K562 (cell line): ENCODE data around the gene NHS. TPM values are rescaled to one million over a fixed set of nuclear protein-coding genes. Genes with fewer than 3 reads are reported as not detected.

Experiments
- ATAC-seq: fragments of 200-7000 bp; cut with Tn5 transposase; 3 replicates; pipeline ENCODE4 v1.9.1; 2020; ENCODE audit warnings: moderate library complexity
- BruUV-seq: library from RNA; stranded (reverse); fragments of 400-500 nt; replicated peaks from 2 replicates; lab custom pipeline; 2021; lab: Mats Ljungman, UMichigan
- CTCF ChIA-PET: fragments of 300-600 bp; formaldehyde crosslinking; extraction: SDS; loops from one replicate; lab custom pipeline; 2021; ENCODE audit warnings: low intra/inter-chr PET ratio; lab: Yijun Ruan, JAX
- POLR2A ChIA-PET: fragments of 300-600, 350-650 bp; sonication (Branson Sonifier 250); formaldehyde crosslinking; extraction: SDS; loops from one replicate; lab custom pipeline; 2021; ENCODE audit warnings: antibody characterized with exemption, inconsistent platforms; lab: Yijun Ruan, JAX
- DNase-seq, 4 experiments: peaks; one replicate each; pipeline versions ENCODE4 v3.0.0 to v3.0.0-alpha.2; 2011 to 2018; ENCODE audit warnings: low spot score in 3 of 4, mixed read lengths in 3 of 4; ENCODE audit errors: extremely low read depth in 1 of 4
- FAIRE-seq: peaks from 2 replicates; lab custom pipeline; 2011; peaks lifted over from hg19 to GRCh38; lab: Jason Lieb, UNC
- H2AFZ ChIP-seq: 2 replicates; pipeline ENCODE4 v1.6.0; 2011; ENCODE audit warnings: low read depth, low read length, control low read depth, inconsistent platforms
- H3K27ac ChIP-seq: fragments of 200-600 bp; 3 replicates; pipeline ENCODE4 v1.8.0; 2011; ENCODE audit warnings: low read depth, mild to moderate bottlenecking, control low read depth, inconsistent platforms, low read length, moderate library complexity, mixed read lengths; ENCODE audit errors: extremely low read depth
- H3K27me3 ChIP-seq, 2 experiments: fragments of 300-600 bp in 1 of 2; 2 replicates in 1 of 2; 3 replicates in 1 of 2; pipeline versions ENCODE4 v1.6.0 to v1.8.0; 2011; ENCODE audit warnings: inconsistent platforms in 2 of 2, low read length in 2 of 2, mild to moderate bottlenecking in 1 of 2, mixed read lengths in 1 of 2, moderate library complexity in 1 of 2; ENCODE audit not compliant: control insufficient read depth in 2 of 2, insufficient read depth in 2 of 2
- H3K36me3 ChIP-seq: fragments of 300-600 bp; 3 replicates; pipeline ENCODE4 v1.8.0; 2011; ENCODE audit warnings: mild to moderate bottlenecking, low read length, inconsistent platforms; ENCODE audit not compliant: control insufficient read depth, insufficient read depth
- H3K4me1 ChIP-seq, 2 experiments: fragments of 200-600 bp in 1 of 2; replicated peaks in 1 of 2; 2 replicates in 1 of 2; 3 replicates in 1 of 2; pipeline versions ENCODE4 v1.5.1 to v1.8.0; 2011; ENCODE audit warnings: inconsistent platforms in 2 of 2, low read length in 2 of 2, mild to moderate bottlenecking in 1 of 2, mixed read lengths in 1 of 2, moderate library complexity in 1 of 2; ENCODE audit not compliant: control insufficient read depth in 2 of 2, insufficient read depth in 2 of 2
- H3K4me2 ChIP-seq: 2 replicates; pipeline ENCODE4 v1.6.1; 2011; ENCODE audit warnings: low read length, control low read depth, inconsistent platforms, mixed read lengths; ENCODE audit not compliant: insufficient read depth
- H3K4me3 ChIP-seq: fragments of 200-600 bp; sonication (generic), shearing (Covaris generic); 2 replicates; pipeline ENCODE4 v1.5.1; 2016; ENCODE audit warnings: control low read depth, inconsistent platforms
- H3K79me2 ChIP-seq: fragments of 200-600 bp; 3 replicates; pipeline ENCODE4 v1.8.0; 2011; ENCODE audit warnings: low read length, inconsistent platforms; ENCODE audit not compliant: control insufficient read depth, insufficient read depth
- H3K9ac ChIP-seq, 2 experiments: 2 replicates each; pipeline versions ENCODE4 v1.6.0 to v1.6.1; 2011; ENCODE audit warnings: low read depth in 2 of 2, low read length in 2 of 2, control low read depth in 1 of 2, inconsistent platforms in 1 of 2, mild to moderate bottlenecking in 1 of 2, mixed read lengths in 1 of 2; ENCODE audit not compliant: insufficient read depth in 1 of 2
- H3K9me1 ChIP-seq: one replicate; pipeline ENCODE4 v1.6.0; 2011; ENCODE audit warnings: inconsistent platforms, mild to moderate bottlenecking, low read length, moderate library complexity; ENCODE audit not compliant: control insufficient read depth, insufficient read depth
- H3K9me3 ChIP-seq: replicated peaks from 2 replicates; pipeline ENCODE4 v1.5.1; 2011; ENCODE audit warnings: low read depth, low read length, inconsistent platforms; ENCODE audit not compliant: control insufficient read depth, insufficient read depth
- H4K20me1 ChIP-seq: replicated peaks from 2 replicates; pipeline ENCODE4 v1.6.1; 2011; ENCODE audit warnings: low read length, inconsistent platforms, mixed read lengths; ENCODE audit not compliant: control insufficient read depth, insufficient read depth
- CLOCK ChIP-seq: fragments of 250-450 bp; sonication (Bioruptor Pico); IDR thresholded peaks from 2 replicates; pipeline ENCODE4 v1.4.0; 2020; ENCODE audit warnings: mild to moderate bottlenecking, moderate library complexity, borderline replicate concordance
- E2F6 ChIP-seq, 2 experiments: IDR thresholded peaks; 2 replicates each; pipeline ENCODE4 v1.6.1; 2011; ENCODE audit warnings: borderline replicate concordance in 1 of 2, control low read depth in 1 of 2, low read depth in 1 of 2, low read length in 1 of 2, mild to moderate bottlenecking in 1 of 2, mixed read lengths in 1 of 2, moderate library complexity in 1 of 2; ENCODE audit not compliant: insufficient read depth in 1 of 2, insufficient read length in 1 of 2, poor library complexity in 1 of 2, severe bottlenecking in 1 of 2; ENCODE audit errors: extremely low read depth in 1 of 2
- SLC30A9 ChIP-seq: fragments of 250-450 bp; sonication (Bioruptor Pico); IDR thresholded peaks from 2 replicates; pipeline ENCODE4 v1.8.0; 2022; ENCODE audit warnings: mild to moderate bottlenecking, moderate library complexity
- SMAD2 ChIP-seq: fragments of 150-350 bp; IDR thresholded peaks from 2 replicates; pipeline ENCODE4 v1.6.1; 2014; ENCODE audit warnings: low read depth, mild to moderate bottlenecking, low read length
- TAF7 ChIP-seq: fragments of 450-650 bp; IDR thresholded peaks from 2 replicates; pipeline ENCODE4 v1.6.1; 2016; ENCODE audit warnings: missing genetic modification characterization, missing compliant biosample characterization
- UBTF ChIP-seq, 2 experiments: IDR thresholded peaks; 2 replicates each; pipeline ENCODE4 v1.6.1; 2012; ENCODE audit warnings: improper control_type of control experiment in 2 of 2, low read depth in 2 of 2, low read length in 2 of 2, borderline replicate concordance in 1 of 2
- ZNF347 ChIP-seq: fragments of 450-650 bp; formaldehyde crosslinking; IDR thresholded peaks from 2 replicates; pipeline ENCODE4 v1.4.0; 2020; ENCODE audit warnings: low read depth, mild to moderate bottlenecking, moderate library complexity
- ZNF785 ChIP-seq: fragments of 250-450 bp; sonication (Bioruptor Pico); IDR thresholded peaks from 2 replicates; pipeline ENCODE4 v1.4.0; 2020; ENCODE audit warnings: mild to moderate bottlenecking
- WGBS: fragments of 100-300 bp; shearing (Covaris generic); methylation state at CpG from one replicate; pipeline ENCODE4 v1.1.6; 2016; ENCODE audit warnings: low coverage, mixed read lengths; ENCODE audit not compliant: insufficient coverage; ENCODE audit errors: missing lambda C conversion rate; 5-methylcytosine and 5-hydroxymethylcytosine counted together
- in situ Hi-C: fragments of 300-500 bp; cut with MboI; formaldehyde crosslinking; loops from 4 replicates; pipeline ENCODE4 v1.15.0; 2018; ENCODE audit warnings: inconsistent platforms, mixed read lengths
- intact Hi-C: fragments of 100-400 bp; cut with micrococcal nuclease; formaldehyde crosslinking; loops from 2 replicates; pipeline ENCODE4 v1.14.2; 2022
- polyA plus RNA-seq, 8 experiments: library from polyadenylated mRNA; depleted of rRNA in 4 of 8; stranded (reverse) in 5 of 8; unstranded in 3 of 8; fragments of >200 nt; fragmentation: Nextera tagmentation in 2 of 8; fragmentation: Illumina TruSeq in 1 of 8; extraction: Ambion mirVana in 2 of 8; extraction: Trizol in 1 of 8; gene quantifications; 2 replicates each; pipeline versions ENCODE4 v1.2.1 to v1.2.3, GENCODE V29; 2011 to 2014; ENCODE audit warnings: inconsistent platforms in 1 of 8, missing spikeins in 1 of 8
- total RNA-seq, 7 experiments: library from RNA; depleted of rRNA in 6 of 7; stranded (reverse); fragments of >200 nt in 6 of 7; fragmentation: Illumina TruSeq in 2 of 7; extraction: Trizol in 2 of 7; gene quantifications; 2 replicates each; pipeline versions ENCODE4 v1.2.1 to v1.2.3, GENCODE V29; 2011 to 2021; ENCODE audit warnings: low replicate concordance in 1 of 7
- TF ChIP-seq, protein P1 (sequence below): sonication (generic); formaldehyde crosslinking; IDR thresholded peaks from 2 replicates; pipeline ENCODE4 v1.8.0; 2022; ENCODE audit warnings: mild to moderate bottlenecking, missing genetic modification reagents
- TF ChIP-seq, protein P2 (sequence below): sonication (generic); formaldehyde crosslinking; IDR thresholded peaks from 2 replicates; pipeline ENCODE4 v1.8.0; 2022; ENCODE audit warnings: mild to moderate bottlenecking, missing genetic modification reagents

NHS gene
- total and polyA plus RNA-seq, 9 of the 15 experiments (the other 6 are each of a cell fraction or from before 2014, with no cell fraction given) = 0.02 TPM; not detected in 8

DNA sequence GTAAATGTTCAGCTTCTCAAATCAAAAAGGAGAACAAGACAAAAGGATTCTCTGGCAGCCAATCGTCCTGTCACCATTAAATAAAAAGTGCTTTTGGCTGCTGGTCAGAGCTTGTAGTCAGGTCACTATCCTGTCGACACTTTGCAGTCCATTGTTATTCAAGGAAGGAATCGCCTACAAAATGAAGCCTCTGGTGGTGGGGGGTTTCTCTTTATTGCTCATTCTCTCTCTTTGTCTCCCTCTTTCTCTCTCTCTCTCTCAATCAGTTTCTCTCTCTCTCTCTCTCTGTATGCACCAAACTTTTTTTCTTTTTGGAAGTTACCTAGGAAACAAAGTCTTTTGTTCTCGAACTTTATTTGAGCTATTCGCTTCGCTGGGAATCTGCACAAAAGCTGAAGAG lies 344.7 kb downstream of the NHS start:
- Histone ChIP-seq H2AFZ (no peak overlapping the region), H3K4me1 (no peaks in the 10 kb centered on the region), H4K20me1 (no peaks in the 10 kb centered on the region), H3K27ac (no peak overlapping the region), H3K36me3 (no peaks in the 10 kb centered on the region), H3K9ac (no peak overlapping the region), H3K79me2 (no peaks in the 10 kb centered on the region), H3K27me3 (no peaks in the 10 kb centered on the region), H3K9me1 (no peaks in the 10 kb centered on the region), H3K4me3 (no peak overlapping the region), H3K4me2 (no peak overlapping the region), H3K9me3 (no peaks in the 10 kb centered on the region)
- 3% methylated on average over 6 of the region's 6 CpGs for WGBS
- in situ Hi-C loops (loop anchor here (10.0 kb wide), 1 partner anchor 1145 kb away; no protein-coding TSS in a partner anchor), intact Hi-C loops (no loop called here)
- FAIRE-seq (no peak), ATAC-seq (no peak), DNase-seq (no peak)
- BruUV-seq = no TSS peak
- ChIA-PET CTCF (no interaction called here), POLR2A (no interaction called here)
- no peak for TF ChIP-seq CLOCK (CRISPR knock-in tag)
- TF ChIP-seq SLC30A9 (CRISPR knock-in tag) = no peak
- no peak for TF ChIP-seq TAF7
- TF ChIP-seq SMAD2 = no peak
- no peak for TF ChIP-seq UBTF (IDR thresholded peaks at IDR 0.05; ENCODE audit: borderline replicate concordance in 1 of 2, low read depth in 2 of 2, low read length in 2 of 2)
- TF ChIP-seq ZNF347 = no peak
- TF ChIP-seq ZNF785 (CRISPR knock-in tag) = no peak
- TF ChIP-seq, protein P1, sequence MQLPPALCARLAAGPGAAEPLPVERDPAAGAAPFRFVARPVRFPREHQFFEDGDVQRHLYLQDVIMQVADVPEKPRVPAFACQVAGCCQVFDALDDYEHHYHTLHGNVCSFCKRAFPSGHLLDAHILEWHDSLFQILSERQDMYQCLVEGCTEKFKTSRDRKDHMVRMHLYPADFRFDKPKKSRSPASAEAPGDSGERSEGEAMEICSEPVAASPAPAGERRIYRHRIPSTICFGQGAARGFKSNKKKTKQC (CRISPR knock-in tag) = no peak
- TF ChIP-seq E2F6 (IDR thresholded peaks at IDR 0.05; ENCODE audit: borderline replicate concordance in 1 of 2, extremely low read depth in 1 of 2, insufficient read depth in 1 of 2, insufficient read length in 1 of 2, low read depth in 1 of 2, low read length in 1 of 2, poor library complexity in 1 of 2, severe bottlenecking in 1 of 2) = no peak
- TF ChIP-seq, protein P2, sequence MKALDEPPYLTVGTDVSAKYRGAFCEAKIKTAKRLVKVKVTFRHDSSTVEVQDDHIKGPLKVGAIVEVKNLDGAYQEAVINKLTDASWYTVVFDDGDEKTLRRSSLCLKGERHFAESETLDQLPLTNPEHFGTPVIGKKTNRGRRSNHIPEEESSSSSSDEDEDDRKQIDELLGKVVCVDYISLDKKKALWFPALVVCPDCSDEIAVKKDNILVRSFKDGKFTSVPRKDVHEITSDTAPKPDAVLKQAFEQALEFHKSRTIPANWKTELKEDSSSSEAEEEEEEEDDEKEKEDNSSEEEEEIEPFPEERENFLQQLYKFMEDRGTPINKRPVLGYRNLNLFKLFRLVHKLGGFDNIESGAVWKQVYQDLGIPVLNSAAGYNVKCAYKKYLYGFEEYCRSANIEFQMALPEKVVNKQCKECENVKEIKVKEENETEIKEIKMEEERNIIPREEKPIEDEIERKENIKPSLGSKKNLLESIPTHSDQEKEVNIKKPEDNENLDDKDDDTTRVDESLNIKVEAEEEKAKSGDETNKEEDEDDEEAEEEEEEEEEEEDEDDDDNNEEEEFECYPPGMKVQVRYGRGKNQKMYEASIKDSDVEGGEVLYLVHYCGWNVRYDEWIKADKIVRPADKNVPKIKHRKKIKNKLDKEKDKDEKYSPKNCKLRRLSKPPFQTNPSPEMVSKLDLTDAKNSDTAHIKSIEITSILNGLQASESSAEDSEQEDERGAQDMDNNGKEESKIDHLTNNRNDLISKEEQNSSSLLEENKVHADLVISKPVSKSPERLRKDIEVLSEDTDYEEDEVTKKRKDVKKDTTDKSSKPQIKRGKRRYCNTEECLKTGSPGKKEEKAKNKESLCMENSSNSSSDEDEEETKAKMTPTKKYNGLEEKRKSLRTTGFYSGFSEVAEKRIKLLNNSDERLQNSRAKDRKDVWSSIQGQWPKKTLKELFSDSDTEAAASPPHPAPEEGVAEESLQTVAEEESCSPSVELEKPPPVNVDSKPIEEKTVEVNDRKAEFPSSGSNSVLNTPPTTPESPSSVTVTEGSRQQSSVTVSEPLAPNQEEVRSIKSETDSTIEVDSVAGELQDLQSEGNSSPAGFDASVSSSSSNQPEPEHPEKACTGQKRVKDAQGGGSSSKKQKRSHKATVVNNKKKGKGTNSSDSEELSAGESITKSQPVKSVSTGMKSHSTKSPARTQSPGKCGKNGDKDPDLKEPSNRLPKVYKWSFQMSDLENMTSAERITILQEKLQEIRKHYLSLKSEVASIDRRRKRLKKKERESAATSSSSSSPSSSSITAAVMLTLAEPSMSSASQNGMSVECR (CRISPR knock-in tag) = no peak
